ENCODE results near the gene ARFGEF3.

The ARFGEF3 gene

DNA sequence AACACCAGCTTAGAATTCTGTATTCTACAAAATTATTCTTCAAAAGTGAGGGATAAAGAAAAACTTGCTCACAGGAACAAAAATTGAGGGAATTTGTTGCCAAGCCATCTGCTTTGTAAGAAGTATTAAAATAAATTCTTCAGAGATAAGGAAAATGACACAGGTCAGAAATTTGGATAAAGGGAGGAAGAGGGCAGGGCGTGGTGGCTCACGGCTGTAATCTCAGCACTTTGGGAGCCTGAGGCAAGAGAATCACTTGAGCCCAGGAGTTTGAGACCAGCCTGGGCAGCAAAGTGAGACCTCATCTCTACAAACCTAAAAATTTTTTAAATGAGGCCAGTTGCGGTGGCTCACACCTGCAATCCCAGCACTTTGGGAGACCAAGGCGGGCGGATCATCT, 227.8 kb downstream of the ARFGEF3 start:
- H3K4me3 ChIP-seq (ENCODE audit: low read length) = no peak overlapping the region
- no peak for DNase-seq (ENCODE audit: low read depth)
- TF ChIP-seq, protein P1, sequence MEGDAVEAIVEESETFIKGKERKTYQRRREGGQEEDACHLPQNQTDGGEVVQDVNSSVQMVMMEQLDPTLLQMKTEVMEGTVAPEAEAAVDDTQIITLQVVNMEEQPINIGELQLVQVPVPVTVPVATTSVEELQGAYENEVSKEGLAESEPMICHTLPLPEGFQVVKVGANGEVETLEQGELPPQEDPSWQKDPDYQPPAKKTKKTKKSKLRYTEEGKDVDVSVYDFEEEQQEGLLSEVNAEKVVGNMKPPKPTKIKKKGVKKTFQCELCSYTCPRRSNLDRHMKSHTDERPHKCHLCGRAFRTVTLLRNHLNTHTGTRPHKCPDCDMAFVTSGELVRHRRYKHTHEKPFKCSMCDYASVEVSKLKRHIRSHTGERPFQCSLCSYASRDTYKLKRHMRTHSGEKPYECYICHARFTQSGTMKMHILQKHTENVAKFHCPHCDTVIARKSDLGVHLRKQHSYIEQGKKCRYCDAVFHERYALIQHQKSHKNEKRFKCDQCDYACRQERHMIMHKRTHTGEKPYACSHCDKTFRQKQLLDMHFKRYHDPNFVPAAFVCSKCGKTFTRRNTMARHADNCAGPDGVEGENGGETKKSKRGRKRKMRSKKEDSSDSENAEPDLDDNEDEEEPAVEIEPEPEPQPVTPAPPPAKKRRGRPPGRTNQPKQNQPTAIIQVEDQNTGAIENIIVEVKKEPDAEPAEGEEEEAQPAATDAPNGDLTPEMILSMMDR (conservative IDR thresholded peaks at IDR 0.05; ENCODE audit: low read length) = no peak
